Mucosa of descending colon (tissue), 3 donors: Measurements from ENCODE around the gene NDUFV2. TPM values are rescaled to one million over a fixed set of nuclear protein-coding genes. Genes with fewer than 3 reads are reported as not detected.

Source experiments
- ATAC-seq: fragments of 200-7000 bp; cut with Tn5 transposase; one replicate; pipeline ENCODE4 v1.9.1; 2020; ENCODE audit warnings: mild to moderate bottlenecking, moderate library complexity
- DNase-seq, 3 donors: peaks; one replicate each; pipeline ENCODE4 v3.0.0-alpha.2; 2020
- H3K36me3 ChIP-seq: fragments of 200-600 bp; one replicate; pipeline ENCODE4 v1.8.0; 2021; ENCODE audit warnings: low read depth, mild to moderate bottlenecking
- H3K4me1 ChIP-seq: fragments of 200-600 bp; one replicate; pipeline ENCODE4 v1.8.0; 2021; ENCODE audit warnings: low read depth, mild to moderate bottlenecking
- H3K4me3 ChIP-seq: fragments of 200-600 bp; one replicate; pipeline ENCODE4 v1.8.0; 2021; ENCODE audit warnings: mild to moderate bottlenecking
- H3K9me3 ChIP-seq: fragments of 200-600 bp; one replicate; pipeline ENCODE4 v1.8.0; 2021; ENCODE audit warnings: mild to moderate bottlenecking
- intact Hi-C, 2 donors: fragments of 100-400 bp; cut with DNase I in 1 of 2; cut with micrococcal nuclease in 1 of 2; formaldehyde crosslinking; loops; one replicate each; pipeline versions ENCODE4 v1.11.0 to v1.11.1; 2022; cut with DNase I, micrococcal nuclease
- total RNA-seq, 3 donors: library from RNA; stranded (reverse); fragmentation: NEBNext Ultra II Directional in 2 of 3; extraction: Animal tissue kit (Norgen Biotek cat#: 25700) in 2 of 3; gene quantifications; one replicate each; pipeline versions ENCODE4 v1.2.1 to v1.2.4, GENCODE V29; 2021 to 2023
- TF ChIP-seq, protein P1 (sequence below): fragments of 200-600 bp; IDR thresholded peaks from one replicate; pipeline ENCODE4 v1.8.0; 2022; ENCODE audit warnings: antibody characterized with exemption, mild to moderate bottlenecking
- donor health status: DM: no; HTN: no; CAD: no; lungs with moderate emphysema.
- donor health status: DM: no; HTN: no; CAD: no.
- donor health status: DM: no; HTN: yes; CAD: no.

The NDUFV2 gene
- total RNA-seq, 3 donors from 2014 or later: 146 to 199 (median 163) TPM

DNA sequence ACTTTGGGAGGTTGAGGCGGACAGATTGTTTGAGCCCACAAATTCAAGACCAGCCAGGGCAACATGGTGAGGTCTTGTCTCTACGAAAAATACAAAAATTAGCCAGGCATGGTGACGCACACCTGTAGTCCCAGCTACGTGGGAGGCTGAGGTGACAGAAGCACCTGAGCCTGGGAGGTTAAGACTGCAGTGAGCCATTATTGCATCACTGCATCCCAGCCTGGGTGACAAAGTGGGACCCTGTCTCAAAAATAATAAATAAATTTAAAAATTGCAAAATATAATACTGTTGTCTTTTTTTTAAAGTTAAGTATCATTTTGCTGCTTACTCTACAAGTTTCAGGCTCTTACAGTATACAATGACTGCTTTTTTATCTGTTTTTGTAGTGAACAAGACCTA, 30.1 kb downstream of the NDUFV2 start:
- DNase-seq: no peak
- TF ChIP-seq, protein P1, sequence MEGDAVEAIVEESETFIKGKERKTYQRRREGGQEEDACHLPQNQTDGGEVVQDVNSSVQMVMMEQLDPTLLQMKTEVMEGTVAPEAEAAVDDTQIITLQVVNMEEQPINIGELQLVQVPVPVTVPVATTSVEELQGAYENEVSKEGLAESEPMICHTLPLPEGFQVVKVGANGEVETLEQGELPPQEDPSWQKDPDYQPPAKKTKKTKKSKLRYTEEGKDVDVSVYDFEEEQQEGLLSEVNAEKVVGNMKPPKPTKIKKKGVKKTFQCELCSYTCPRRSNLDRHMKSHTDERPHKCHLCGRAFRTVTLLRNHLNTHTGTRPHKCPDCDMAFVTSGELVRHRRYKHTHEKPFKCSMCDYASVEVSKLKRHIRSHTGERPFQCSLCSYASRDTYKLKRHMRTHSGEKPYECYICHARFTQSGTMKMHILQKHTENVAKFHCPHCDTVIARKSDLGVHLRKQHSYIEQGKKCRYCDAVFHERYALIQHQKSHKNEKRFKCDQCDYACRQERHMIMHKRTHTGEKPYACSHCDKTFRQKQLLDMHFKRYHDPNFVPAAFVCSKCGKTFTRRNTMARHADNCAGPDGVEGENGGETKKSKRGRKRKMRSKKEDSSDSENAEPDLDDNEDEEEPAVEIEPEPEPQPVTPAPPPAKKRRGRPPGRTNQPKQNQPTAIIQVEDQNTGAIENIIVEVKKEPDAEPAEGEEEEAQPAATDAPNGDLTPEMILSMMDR: no peak
- H3K4me1 ChIP-seq: peaks cover 25% of the 10 kb centered on the region
- H3K4me3 ChIP-seq: no peak overlapping the region
- intact Hi-C loops: no loop called here
- no peak for ATAC-seq
- H3K9me3 ChIP-seq: no peaks in the 10 kb centered on the region
- peaks cover 13% of the 10 kb centered on the region for H3K36me3 ChIP-seq

DNA sequence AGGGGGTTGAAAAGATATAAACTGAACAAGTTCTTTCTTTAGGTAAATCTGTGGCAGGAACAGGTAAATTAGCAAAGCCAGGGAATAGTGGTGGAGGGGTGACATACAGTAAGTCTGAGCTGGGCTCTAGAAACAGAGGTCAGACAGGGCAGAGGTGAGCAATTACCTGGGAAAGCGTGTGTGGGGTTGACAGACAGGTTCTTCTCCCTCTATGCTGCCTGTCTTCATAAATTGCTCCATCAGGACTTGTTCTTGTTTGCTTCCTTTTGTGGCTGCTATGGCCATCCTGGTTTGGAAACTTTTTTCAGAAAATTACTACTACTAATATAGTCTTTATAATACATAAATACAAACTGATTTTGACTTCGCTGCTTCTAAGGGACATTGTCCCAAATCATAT, 30.7 kb downstream of the NDUFV2 start:
- H3K36me3 ChIP-seq: peaks cover 13% of the 10 kb centered on the region
- H3K4me3 ChIP-seq: no peak overlapping the region
- TF ChIP-seq, protein P1: no peak
- H3K4me1 ChIP-seq: peaks cover 25% of the 10 kb centered on the region
- no peaks in the 10 kb centered on the region for H3K9me3 ChIP-seq
- intact Hi-C loops: no loop called here
- ATAC-seq (no peak), DNase-seq (no peak)

DNA sequence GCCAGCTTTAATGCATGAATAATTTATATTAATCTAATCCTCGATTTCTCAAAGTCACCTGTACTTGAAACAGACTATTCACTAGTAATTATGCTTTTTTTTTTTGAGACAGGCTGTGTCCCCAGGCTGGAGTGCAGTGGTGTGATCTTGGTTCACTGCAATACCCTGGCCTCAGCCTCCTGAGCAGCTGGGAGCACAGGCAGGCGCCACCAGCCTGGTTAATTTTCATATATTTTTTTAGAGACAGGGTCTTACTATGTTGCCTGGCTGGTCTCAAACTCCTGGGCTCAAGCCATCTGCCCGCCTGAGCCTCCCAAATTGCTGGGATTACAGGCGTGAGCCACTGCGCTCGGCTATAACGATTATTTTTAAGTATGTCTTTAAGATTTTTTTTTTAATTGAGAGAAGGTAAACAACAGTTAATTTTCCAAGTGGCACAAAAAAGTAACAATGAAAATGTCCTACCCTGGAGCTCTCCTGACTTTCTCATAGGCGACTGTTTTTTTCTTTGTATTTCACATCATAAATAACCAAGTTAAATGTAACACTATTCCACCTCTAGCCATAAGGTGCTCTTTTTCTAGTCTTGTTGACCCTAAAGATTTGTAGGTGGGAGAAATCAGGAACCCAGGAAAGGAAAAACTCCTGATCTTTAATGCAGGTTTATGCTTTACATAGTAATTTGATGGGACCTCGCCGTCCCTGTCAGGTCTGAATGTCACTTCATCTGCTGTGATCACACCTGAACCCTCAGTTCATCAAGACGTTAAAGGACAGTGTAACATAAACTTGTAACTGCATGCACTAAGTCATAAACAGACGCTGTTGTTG, 32.8 kb downstream of the NDUFV2 start:
- intact Hi-C loops: no loop called here
- DNase-seq: no peak
- no peak for ATAC-seq
- TF ChIP-seq, protein P1: no peak
- no peaks in the 10 kb centered on the region for H3K9me3 ChIP-seq
- H3K4me1 ChIP-seq: peaks cover 34% of the 10 kb centered on the region
- H3K36me3 ChIP-seq: peaks cover 13% of the 10 kb centered on the region
- peak overlapping the region; percentile 64 for H3K4me3 ChIP-seq

GRCh38 chr18:9135912-9136314, 33.4 kb downstream of the NDUFV2 start:
- TF ChIP-seq, protein P1: no peak
- DNase-seq: peak in 2 of 3 donors; percentile 75 to 84
- H3K36me3 ChIP-seq: peaks cover 13% of the 10 kb centered on the region
- H3K4me3 ChIP-seq: peak overlapping the region; percentile 64
- H3K9me3 ChIP-seq: no peaks in the 10 kb centered on the region
- H3K4me1 ChIP-seq: peaks cover 40% of the 10 kb centered on the region
- peak; percentile 49 for ATAC-seq
- intact Hi-C loops: no loop called here

GRCh38 chr18:9136315-9137155, 34.0 kb downstream of the NDUFV2 start, which contains the start of gene ANKRD12:
ANKRD12 (plus strand) TSS chr18:9136781; CDS start chr18:9182433, 45,652 bp downstream.
- Histone ChIP-seq H3K4me1 (peaks cover 45% of the 10 kb centered on the region), H3K4me3 (peak within 1 kb of the TSS; percentile 64), H3K9me3 (no peaks in the 10 kb centered on the region), H3K36me3 (peaks cover 13% of the 10 kb centered on the region)
- intact Hi-C loops: no loop called here
- peak; percentile 94 for ATAC-seq
- DNase-seq: peak; percentile 96 to 99 (median 99)
- TF ChIP-seq, protein P1: no peak
